NCI-H748 (cell line): ENCODE data around the gene LRMDA.

Experiments
- DNase-seq: peaks from one replicate; lab custom pipeline; 2025; ENCODE audit not compliant: unreplicated experiment; lab: John Stamatoyannopoulos, UW

LRMDA gene

DNA sequence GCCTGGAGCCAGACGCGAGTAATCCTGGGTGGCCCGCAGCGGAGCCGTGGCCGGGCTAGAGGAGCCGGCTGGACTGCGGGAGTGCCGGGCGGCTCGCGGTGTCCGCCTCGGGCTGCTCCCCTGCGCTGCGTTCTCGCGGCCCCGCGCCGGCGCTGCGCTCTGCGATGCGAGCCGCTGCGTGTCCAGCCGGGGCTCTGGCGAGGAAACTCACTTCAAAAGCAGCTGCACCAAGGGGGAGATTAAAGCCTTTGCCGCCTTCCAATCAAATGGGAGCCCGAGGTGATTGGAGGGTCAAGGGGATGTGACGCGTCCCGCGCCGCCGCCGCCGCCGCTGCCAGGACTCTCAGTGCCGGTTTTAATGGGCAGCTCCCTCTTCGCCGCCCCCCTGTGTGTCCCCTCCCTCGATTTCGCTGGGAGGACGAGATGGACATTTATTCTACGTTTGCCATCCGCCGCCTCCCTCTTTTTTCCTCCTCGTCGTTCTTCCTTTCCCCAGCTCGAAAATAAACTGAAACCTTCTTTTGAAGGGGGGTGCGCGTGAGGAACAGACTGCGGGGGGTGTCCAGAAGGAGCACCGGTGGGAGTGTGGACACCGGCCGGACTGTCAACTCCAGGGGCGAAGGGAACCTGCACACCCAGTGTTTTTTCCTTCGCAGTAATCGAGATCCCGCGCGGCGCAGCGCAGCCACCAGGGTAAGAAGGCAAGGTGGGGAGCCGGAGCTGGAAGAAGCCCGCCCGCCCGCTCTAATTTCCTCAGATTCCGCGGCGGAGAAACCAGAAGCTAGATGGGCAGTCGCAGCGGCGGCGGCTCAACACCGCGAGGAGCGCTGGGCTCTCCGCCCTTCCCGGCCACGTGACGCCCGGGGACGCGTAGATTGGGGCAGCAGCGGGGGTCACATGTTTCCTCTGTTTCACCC lies 29.6 kb upstream of the LRMDA start, which contains the start of gene ZNF503:
Gene ZNF503, minus strand, starts transcription at position 196 of the 917 bp plus-strand sequence. CDS start 345 bp downstream, outside the sequence.
- peak; percentile 98 for DNase-seq

DNA sequence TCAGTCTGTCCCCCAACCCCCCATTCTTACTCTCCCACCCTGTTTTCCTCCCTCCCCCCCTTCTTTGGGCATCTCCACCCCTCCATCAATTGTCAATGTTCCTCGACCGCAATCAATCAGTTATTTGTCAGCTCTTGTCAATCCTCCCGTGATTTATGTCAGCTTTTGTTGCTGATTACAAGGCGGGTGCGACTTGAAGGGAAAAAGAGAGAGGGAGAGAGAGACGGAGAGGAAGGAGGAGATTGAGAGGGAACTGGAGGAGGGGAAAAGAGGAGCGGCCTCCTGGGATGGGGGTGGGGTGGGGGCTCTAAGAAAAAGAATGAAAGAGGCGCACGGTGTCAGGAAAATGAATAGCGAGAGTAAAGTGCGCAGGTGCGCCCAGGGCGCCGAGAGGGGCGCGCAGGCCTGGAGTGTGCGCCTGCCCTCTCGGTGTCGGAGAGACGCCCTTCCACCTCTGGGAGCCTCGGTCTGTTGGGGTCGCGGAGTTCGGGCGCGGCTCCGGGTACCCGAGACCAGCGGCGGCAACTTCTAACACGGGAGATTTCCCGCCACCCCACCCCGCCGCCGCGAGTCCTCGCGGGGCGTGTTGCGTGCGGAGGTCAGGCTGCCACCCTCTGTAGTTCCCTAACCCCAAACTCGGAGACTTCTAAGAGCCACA lies 28.8 kb upstream of the LRMDA start:
- no peak for DNase-seq

GRCh38 chr10:75403144-75403938 lies 28.1 kb upstream of the LRMDA start:
- DNase-seq = peak; percentile 71

DNA sequence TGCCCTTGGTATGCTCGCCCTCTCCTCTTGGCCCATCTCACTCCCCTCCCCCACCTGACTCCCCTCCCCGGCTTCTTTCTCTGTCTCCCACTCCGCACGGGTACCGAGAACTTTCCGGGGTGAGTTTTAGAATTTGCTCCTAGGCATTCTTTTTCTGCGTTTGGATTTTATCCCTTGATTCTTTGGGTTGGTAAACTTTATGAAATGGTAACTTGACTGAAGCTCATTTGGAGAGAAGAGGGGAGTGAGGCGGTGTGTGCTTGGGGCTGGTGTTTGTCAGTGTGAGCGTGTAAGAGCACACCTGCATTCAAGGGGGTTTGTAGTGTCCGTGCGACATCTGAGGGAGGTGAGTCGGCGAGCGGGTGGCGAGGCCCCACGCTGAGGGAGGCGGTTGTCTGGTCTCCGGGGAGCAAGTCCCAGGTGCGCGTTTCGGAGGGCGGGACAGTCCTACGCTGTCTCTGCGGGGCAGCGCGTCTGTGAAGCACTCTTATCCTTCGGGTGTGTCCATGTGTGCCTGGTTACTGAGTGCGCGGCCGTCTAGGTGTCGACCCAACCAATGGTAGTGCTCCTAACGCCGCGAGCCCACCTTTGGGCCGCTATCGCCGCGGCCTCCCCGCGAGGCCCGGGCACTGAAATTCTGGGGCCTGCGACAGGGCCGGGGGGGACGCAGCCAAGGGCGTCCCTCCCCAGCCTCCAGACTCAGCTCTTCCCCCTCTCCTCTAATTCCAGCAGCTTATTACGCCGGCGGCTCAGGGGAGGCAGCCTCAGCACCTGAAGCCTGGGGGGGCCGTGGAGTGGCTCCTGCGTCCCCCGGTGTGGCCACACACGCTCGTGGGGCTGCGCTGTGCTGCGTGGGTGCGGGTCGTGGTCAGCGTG lies 27.2 kb upstream of the LRMDA start:
- DNase-seq = peak; percentile 81

DNA sequence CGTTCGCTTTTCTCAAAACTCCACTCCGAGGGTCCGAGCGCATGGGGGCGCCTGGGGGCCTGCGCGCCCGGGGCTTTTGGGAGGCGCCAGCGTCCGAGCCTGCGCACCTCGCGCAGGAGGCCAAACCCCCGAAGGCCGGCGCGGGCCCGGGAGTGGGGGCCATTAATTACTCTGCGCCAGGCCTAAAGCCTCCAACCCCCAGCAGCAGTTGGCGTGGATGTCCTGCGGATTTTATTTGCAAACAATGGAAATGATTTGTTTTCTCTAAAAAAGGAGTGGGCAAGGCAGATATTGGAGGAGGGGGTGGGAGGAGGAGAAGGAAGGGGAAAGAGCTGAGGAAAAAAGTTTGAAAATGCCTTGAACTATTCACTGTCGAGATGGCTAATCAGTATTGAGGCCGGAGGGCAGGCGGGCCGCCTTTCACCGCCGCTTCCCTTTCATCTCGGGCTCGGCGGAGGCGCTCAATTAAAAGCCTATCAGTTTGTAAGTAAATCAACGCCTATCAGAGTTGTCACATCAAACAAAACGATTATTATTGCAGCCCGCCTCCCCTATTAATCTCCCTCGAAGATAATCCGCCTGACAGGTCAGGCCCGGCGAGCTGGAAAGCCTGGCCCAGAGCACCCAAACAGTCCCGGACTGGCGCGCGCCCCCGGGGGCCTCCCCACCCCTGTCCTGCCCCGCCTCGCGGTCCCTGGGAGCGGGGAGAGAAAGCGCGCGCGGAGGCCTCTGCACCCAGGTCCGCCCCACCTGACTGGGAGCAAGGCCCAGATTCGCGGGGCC lies 26.4 kb upstream of the LRMDA start:
- DNase-seq = peak; percentile 64

- no peak for DNase-seq
These were observed 25.6 kb upstream of the LRMDA start for GRCh38 chr10:75405598-75406461.

- DNase-seq = no peak
These were observed 24.8 kb upstream of the LRMDA start for GRCh38 chr10:75406462-75407223.

- no peak for DNase-seq
These were observed 24.2 kb upstream of the LRMDA start for GRCh38 chr10:75407224-75407712.

DNA sequence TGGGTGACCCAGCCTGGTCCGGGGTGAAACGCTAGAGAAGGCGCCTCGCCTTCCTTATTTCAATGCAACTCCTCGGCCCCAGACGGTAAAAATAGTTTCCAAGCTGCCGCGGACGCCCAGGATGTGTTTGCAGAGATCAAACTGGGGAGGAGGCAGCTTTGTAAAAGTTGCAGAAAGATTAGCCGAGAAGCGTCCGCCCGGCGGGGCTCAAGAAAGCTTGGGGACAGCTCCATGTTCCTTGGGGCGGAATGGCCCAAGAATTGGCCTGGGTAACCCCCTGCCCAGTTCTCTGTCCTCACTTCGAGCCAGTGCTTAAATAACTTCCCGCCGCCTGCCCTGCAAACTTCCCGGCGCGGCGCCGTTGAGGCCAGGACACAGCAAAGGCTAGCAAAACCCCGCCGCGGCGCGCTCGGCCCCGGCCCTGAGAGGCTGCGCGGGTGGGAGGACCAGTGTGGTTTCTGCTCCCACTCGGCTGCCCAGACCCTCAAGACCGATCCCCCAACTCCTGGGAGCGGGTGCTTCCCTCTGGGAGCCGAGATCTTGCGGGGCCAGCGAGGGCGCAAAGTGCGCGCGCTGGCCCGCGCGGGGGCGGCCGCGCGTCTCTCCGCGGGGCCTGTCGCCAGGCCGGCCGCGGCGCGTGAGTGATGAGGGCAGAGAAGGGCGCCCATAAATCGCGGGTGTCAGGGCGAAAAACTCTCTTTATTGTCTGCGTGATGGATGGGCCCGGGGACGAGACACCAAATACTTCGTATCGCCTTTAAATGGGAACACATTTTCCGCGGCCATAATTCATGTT lies 23.5 kb upstream of the LRMDA start:
- DNase-seq = peak; percentile 62

GRCh38 chr10:75408509-75408875 lies 22.9 kb upstream of the LRMDA start:
- peak; percentile 37 for DNase-seq

DNA sequence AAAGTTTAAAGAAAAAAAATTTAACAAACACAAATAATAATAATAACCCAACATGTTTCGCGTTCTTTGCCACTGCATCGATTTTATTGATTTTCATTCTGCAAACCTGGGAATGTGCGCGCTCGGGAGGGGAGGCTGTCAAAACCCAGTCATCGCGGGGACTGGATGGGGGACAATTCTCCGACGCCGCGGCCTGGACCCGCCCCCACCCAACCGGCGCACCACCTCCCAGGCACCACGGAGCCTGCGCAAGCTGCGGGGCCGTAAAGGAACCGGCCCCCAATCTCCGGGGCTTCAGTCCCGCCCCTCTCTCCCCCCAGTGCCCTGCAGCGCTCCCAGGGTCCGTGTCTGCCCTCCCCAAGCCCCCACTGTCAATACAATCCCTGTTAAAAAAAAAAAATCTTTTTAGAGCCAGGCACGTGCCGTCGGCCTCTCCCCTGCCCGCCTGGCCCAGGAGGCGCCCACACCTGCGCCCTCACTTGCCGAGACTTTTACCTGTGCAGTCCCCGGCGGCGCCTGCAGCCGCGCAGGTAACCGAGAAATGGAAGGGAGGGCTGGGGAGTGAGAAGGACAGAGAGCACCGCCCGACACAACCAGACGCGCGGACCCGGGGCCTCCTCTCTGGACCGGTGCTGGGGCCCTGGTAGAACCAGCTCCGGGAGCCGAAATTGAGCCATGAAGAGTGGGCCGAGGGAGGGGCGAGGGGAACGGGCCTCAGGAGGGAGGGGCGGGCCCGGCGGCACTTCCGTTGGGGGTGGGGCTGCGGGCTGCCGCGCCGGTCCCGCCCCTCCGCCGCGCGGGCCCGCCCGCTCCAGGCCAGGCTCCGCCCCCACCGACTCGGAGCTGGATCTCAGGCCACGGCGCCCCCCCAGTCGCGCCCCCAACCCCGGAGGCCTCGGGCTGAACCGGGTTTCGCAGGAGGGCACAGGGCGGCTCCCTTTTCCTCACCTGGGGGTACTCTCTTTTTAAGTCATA lies 22.2 kb upstream of the LRMDA start:
- DNase-seq = peak; percentile 81

DNA sequence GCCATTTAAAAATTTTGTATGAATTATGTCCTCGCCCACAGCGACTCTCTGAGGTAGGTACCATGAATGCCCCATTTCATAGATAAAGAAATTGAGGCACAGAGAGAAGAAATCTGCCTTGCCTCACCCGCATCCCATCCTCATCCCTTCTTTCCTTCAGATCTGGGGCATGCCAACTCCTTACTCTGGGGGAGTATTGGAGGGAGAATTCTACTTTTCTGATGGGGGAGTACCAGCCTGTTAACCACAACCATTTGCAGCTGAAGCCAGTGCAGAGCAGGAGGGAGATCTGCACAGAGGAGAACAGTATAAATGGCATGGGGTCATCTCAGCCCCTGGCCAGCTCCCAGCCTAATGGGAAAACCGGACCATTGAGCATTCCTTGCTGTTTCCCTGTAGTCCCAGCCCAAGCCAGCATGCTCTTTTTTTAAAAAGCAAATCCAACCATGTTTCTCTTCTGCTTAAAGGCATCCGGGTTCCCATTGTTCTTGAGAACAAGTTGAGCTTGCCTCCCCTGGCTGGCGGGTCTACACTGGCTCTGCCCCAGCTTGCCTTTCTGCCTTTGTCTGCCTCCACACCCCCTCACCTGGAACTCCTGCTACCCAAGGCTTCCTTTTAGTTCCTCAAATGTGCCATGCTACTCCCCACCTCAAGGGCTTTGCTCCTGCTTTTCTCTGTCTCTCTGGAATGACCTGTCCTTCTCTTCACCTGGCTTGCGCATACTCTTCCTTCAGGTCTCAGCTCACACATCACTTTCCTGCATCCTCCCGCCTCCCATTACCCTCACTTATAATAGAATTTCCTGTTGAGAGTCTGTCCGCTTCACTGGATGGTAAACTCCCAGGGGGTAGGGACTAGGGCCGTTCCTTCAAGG lies 21.1 kb upstream of the LRMDA start:
- DNase-seq = no peak

- no peak for DNase-seq
These were observed 16.9 kb upstream of the LRMDA start for GRCh38 chr10:75414527-75414926.

DNA sequence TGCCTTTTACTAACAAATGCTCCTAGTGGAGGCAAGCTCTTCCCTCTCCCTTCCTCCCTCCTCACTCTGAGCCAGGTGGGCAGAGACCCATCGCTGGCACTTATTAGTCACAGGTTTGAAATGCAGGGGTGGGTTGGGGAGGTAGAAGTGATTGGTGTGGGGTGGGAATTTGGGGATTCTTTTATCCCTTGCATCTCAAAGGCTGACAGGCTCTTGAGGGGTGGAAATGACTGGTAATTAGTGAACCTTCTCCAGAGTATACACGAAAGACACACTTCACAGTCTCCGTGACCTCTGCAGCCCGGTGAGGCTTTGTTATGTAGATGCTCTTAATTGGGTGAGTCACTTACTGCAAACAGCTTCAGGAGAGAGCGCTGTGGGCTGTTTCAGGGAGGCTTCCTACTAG lies 13.9 kb upstream of the LRMDA start:
- peak; percentile 73 for DNase-seq

DNA sequence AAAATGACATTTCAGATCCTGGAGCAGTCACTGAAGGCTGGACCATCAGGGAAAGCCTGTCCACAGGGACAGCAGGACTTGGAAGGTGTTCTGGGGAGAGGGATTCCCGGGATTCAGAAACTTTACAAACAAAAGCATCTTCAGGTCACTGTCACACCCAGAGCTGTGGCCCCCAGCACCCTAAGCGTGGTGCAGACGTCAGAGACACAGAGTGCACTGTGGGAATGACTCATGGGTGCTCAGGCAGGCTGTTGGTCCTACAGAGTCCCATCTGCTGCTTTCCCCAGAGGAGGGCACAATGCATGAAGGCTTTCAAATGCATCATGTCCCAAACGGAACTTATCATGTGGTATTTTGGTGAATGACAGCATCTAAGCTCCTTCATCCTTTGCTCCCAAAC lies 13.1 kb upstream of the LRMDA start:
- DNase-seq = no peak
